Measurements from ENCODE around the gene ZPLD1. TPM values are rescaled to one million over a fixed set of nuclear protein-coding genes. Genes with fewer than 3 reads are reported as not detected.

Gene ZPLD1
- total and polyA plus RNA-seq, 2 of the 8 experiments (the other 6 are each of a cell fraction or from before 2014, with no cell fraction given), result not detected

- Histone ChIP-seq H2AFZ (ENCODE audit: low read length) (no peak overlapping the region), H3K9ac (replicated peaks in 1 of 4; ENCODE audit: extremely low read depth in 1 of 4, low read depth in 3 of 4, low read length in 3 of 4) (no peak overlapping the region), H4K20me1 (replicated peaks in 1 of 2; ENCODE audit: control insufficient read depth in 1 of 2, insufficient read depth in 2 of 2, low read length in 2 of 2) (no peaks in the 10 kb centered on the region), H2BK5ac (ENCODE audit: low read depth, low read length) (no peak overlapping the region), H2BK15ac (ENCODE audit: low read length) (no peak overlapping the region), H4K5ac (ENCODE audit: insufficient read length, low read depth, low read length) (no peak overlapping the region), H3K18ac (ENCODE audit: extremely low read depth, low read length) (no peak overlapping the region), H3K4ac (replicated peaks; ENCODE audit: insufficient read length, low read depth, low read length) (no peak overlapping the region), H3K4me1 (replicated peaks in 1 of 4; ENCODE audit: control insufficient read depth in 3 of 4, insufficient read depth in 4 of 4, low read length in 3 of 4) (no peaks in the 10 kb centered on the region), H3K23ac (ENCODE audit: insufficient read length) (no peak overlapping the region), H3K36me3 (ENCODE audit: control insufficient read depth in 2 of 4, insufficient read depth in 4 of 4, low read length in 3 of 4) (no peaks in the 10 kb centered on the region; a peak in 1 of 8 replicates), H3K56ac (replicated peaks; ENCODE audit: insufficient read length, low read depth, low read length) (no peak overlapping the region), H3K9me3 (ENCODE audit: insufficient read depth in 2 of 2, low read depth in 1 of 2, low read length in 1 of 2) (no peaks in the 10 kb centered on the region), H3K27me3 (replicated peaks in 1 of 4; ENCODE audit: control insufficient read depth in 3 of 4, extremely low read depth in 1 of 4, insufficient read depth in 3 of 4, low read length in 3 of 4) (no peaks in the 10 kb centered on the region), H3K4me3 (ENCODE audit: extremely low read depth in 1 of 4, insufficient read depth in 2 of 4, low read depth in 3 of 4, low read length in 4 of 4) (no peak overlapping the region), H2BK120ac (replicated peaks; ENCODE audit: low read depth, low read length) (no peak overlapping the region), H3K79me1 (ENCODE audit: low read depth, low read length) (no peaks in the 10 kb centered on the region), H4K8ac (ENCODE audit: extremely low read depth, insufficient read depth, low read length) (no peak overlapping the region), H3K14ac (ENCODE audit: insufficient read length) (no peak overlapping the region), H3K23me2 (ENCODE audit: low read depth, low read length) (no peaks in the 10 kb centered on the region; the same call in 1 of the 2 replicates), H3K79me2 (ENCODE audit: control insufficient read depth in 1 of 2, insufficient read depth in 2 of 2, low read length in 2 of 2) (no peaks in the 10 kb centered on the region), H3K4me2 (ENCODE audit: insufficient read depth in 1 of 2, low read depth in 2 of 2, low read length in 2 of 2) (no peak overlapping the region), H2BK12ac (ENCODE audit: low read depth, low read length) (no peak overlapping the region), H4K91ac (replicated peaks; ENCODE audit: insufficient read length, low read length) (no peak overlapping the region), H2AK5ac (ENCODE audit: low read depth, low read length) (no peak overlapping the region), H3K27ac (ENCODE audit: low read depth, low read length) (no peak overlapping the region), H2BK20ac (ENCODE audit: low read length) (no peak overlapping the region)
- DNase-seq (ENCODE audit: low read depth in 1 of 2, low spot score in 2 of 2), result no peak
- CTCF ChIA-PET (ENCODE audit: partially characterized antibody), result interaction anchor here (1.8 kb wide), 1 partner anchor 10 kb away, joined by 5 read pairs; no protein-coding TSS in a partner anchor
- POLR2A ChIA-PET (ENCODE audit: partially characterized antibody), result no interaction called here
- FAIRE-seq, result no peak
- TF ChIP-seq ATF2 (IDR thresholded peaks at IDR 0.05; ENCODE audit: low read length) (no peak), BACH1 (IDR thresholded peaks at IDR 0.05; ENCODE audit: low read length) (peak; percentile 34; the same call in 1 of the 2 replicates)
Observed at GRCh38 chr3:102460579-102460978, 25.8 kb downstream of the ZPLD1 start.
